Omental fat pad (tissue), 4 donors: Measurements from ENCODE around the gene IL15RA. TPM values are rescaled to one million over a fixed set of nuclear protein-coding genes. Genes with fewer than 3 reads are reported as not detected.
"Not testable (repeated sequence)": the region's sequence is repeated elsewhere in the genome, so short reads cannot be mapped to it uniquely, and the experiment has no call there.

Experiments used
- ATAC-seq: fragments of 150-250 bp; one replicate; pipeline ENCODE4 v1.9.1; 2016; ENCODE audit warnings: mild to moderate bottlenecking, moderate library complexity; ENCODE audit not compliant: low FRiP score
- DNase-seq: peaks from one replicate; pipeline ENCODE4 v3.0.0-alpha.2; 2019; ENCODE audit warnings: low spot score
- total RNA-seq, 4 donors: library from RNA; depleted of rRNA; stranded (reverse); fragments of >200 nt; gene quantifications; one replicate each; pipeline ENCODE4 v1.1.0, GENCODE V29; 2016
- TF ChIP-seq, protein P1 (sequence below), 3 donors: fragments of 450-650 bp; IDR thresholded peaks; one replicate each; pipeline ENCODE4 v1.5.1; 2016 to 2017; ENCODE audit warnings: antibody characterized with exemption in 3 of 3, mild to moderate bottlenecking in 3 of 3, moderate library complexity in 2 of 3

Gene IL15RA
- total RNA-seq, 4 donors from 2014 or later, result 18.7 to 71.6 (median 26.8) TPM

DNA sequence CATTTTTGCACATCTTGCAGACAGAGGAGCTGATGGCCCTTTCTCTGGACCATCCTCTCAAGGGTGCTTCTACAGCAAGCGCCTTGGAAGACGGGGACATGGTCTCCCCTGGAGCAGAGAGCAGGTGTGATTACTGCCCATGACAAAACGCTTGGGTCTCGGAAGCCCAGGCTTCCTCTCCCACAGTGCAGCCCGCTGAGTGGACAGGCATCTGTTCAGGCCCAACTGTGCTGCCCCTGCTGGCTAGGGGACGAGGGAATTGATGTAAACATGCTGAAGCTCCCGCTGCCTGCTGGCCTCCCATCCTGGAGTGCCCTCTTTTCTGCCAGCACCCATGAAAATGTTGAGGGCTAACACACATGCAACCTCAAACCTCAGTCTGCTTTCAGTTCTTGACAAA is 14.3 kb downstream of the IL15RA start:
- DNase-seq (no peak), ATAC-seq (no peak)

DNA sequence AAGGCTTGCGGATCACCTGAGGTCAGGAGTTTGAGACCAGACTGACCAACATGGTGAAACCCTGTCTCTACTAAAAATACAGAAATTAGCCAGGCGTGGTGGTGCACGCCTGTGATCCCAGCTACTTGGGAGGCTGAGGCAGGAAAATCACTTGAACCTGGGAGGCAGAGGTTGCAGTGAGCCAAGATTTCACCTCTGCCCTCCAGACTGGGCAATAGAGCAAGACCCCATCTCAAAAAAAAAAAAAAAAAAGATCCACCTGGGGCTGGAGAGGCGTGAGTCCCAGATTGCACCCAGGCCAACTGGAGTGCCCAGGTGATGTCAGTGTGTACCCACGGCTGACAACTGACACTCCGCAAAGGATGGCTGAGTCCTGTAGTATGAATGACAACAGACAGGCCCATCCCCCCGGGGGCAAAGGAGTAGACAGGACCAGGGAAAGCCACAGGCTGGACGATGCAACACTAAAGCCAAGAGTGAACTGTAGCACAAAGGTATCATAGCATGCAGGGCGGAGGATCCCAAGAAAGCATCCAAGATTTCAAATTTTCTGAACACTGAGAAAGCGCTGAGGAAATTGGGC is 14.9 kb downstream of the IL15RA start:
- ATAC-seq, DNase-seq: not testable (repeated sequence)

More for the DNA sequence above, 14.3 kb downstream of the IL15RA start:
- TF ChIP-seq, protein P1, sequence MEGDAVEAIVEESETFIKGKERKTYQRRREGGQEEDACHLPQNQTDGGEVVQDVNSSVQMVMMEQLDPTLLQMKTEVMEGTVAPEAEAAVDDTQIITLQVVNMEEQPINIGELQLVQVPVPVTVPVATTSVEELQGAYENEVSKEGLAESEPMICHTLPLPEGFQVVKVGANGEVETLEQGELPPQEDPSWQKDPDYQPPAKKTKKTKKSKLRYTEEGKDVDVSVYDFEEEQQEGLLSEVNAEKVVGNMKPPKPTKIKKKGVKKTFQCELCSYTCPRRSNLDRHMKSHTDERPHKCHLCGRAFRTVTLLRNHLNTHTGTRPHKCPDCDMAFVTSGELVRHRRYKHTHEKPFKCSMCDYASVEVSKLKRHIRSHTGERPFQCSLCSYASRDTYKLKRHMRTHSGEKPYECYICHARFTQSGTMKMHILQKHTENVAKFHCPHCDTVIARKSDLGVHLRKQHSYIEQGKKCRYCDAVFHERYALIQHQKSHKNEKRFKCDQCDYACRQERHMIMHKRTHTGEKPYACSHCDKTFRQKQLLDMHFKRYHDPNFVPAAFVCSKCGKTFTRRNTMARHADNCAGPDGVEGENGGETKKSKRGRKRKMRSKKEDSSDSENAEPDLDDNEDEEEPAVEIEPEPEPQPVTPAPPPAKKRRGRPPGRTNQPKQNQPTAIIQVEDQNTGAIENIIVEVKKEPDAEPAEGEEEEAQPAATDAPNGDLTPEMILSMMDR (IDR thresholded peaks at IDR 0.05), result no peak

DNA sequence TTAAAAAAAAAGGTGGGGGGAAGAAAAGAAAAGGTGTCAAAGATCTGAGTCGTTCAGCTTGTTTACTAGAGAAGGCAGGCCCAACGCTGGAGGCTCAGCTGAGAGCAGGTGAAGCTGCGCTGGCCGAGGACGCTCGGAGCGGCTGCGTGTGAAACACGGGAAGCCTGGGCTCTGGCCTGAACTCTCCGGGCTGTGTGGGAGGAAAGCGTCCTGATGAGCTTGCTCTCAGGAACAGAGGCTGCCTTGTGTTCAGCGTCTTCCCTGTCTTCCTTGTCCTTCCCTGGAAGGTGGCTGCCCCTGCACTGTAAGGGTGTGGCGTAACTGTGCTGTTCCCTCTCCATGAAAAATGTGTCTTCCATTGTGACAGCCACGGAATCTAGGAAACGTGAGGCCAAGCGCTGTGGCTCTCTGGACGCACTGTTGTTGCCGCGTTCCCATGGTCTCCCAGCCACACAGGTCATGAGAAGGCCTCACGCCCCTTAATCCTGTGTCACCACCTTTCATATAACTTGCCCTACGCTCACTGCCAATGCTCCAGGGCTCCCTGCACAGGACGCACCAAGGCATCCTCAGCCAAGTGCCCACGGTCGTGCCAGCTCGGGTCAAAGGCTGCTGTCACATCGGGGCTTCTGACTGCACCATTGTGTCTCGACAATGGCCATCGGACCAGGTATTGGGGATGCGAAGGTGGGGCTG is 15.8 kb downstream of the IL15RA start:
- no peak for ATAC-seq
- no peak for DNase-seq
- TF ChIP-seq, protein P1 (IDR thresholded peaks at IDR 0.05), result no peak

- DNase-seq, result peak; percentile 6
- ATAC-seq, result not testable (repeated sequence)
Measured at GRCh38 chr10:5960973-5961275, 16.4 kb downstream of the IL15RA start.

- ATAC-seq (no peak), DNase-seq (peak; percentile 14)
- TF ChIP-seq, protein P1 (IDR thresholded peaks at IDR 0.05), result no peak
Measured at GRCh38 chr10:5960070-5960972, 17.0 kb downstream of the IL15RA start.

DNA sequence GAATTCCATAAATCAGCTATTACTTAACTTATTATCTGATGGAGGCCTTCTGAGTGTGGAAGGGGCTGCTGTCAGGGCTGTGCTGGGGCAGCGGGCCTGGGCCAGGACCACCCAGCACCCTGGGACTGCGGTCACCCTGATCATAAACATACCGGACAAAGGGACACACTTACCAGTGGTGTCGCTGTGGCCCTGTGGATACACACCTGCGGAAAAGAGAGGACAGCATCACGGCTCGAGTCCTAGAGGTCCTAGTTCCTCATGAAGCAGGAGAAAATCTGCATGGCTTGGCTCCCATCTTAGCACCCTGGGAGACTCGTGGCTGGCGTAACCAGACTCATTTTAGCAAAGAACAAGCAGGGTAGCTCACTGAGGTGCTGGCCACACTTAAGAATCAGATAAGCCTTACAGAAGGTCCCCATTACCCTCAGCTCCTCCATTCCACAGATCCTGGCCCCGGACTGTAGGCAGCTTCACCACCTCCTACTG is 17.7 kb downstream of the IL15RA start:
- no peak for ATAC-seq
- peak; percentile 11 for DNase-seq
- TF ChIP-seq, protein P1 (IDR thresholded peaks at IDR 0.05), result no peak

- TF ChIP-seq, protein P1 (IDR thresholded peaks at IDR 0.05), result no peak
- peak; percentile 16 for DNase-seq
- ATAC-seq, result no peak
Measured at GRCh38 chr10:5959142-5959541, 18.2 kb downstream of the IL15RA start.
